ENCODE results near the gene TUBGCP6.

Gene TUBGCP6

GRCh38 chr22:50198624-50199017 is 46.2 kb downstream of the TUBGCP6 start:
- FAIRE-seq = no peak
- DNase-seq (ENCODE audit: insufficient read length, low spot score) = no peak

GRCh38 chr22:50197856-50198623 is 46.8 kb downstream of the TUBGCP6 start:
- FAIRE-seq = no peak

DNA sequence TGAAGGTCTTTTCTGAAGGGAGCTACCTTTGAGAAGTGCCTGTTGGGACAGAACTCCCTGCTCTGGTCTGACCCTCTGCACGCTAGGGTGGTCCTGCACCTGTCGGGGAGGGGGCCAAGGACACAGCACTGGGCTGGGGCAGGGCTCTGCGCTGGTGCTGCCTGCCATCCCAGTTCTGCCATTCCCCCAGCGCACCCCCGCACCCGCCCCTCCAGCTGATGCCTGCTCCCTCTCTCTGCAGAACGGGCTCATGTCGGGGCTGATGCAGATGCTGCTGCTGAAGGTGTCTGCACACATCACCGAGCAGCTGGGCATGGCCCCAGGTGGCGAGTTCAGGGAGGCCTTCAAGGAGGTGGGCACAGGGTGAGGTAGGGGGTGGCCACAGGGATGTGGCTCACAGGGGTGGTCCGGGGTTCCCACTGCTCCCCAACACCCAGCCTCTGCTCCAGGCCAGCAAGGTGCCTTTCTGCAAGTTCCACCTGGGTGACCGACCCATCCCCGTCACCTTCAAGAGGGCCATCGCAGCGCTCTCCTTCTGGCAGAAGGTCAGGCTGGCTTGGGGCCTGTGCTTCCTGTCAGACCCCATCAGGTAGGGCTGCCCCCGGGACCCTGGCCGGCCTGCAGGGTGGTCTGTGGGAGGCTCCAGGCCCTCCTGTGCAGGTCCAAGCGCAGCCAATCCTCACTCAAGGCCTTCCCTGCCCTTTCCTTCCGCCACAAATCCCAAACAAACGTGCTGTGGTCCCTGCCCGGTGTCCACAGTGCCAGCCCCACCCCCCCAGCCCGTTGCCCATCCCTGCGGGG is 47.6 kb downstream of the TUBGCP6 start:
- no peak for FAIRE-seq
- DNase-seq (ENCODE audit: insufficient read length, low spot score) = no peak

More at GRCh38 chr22:50197856-50198623, 46.8 kb downstream of the TUBGCP6 start:
- DNase-seq (ENCODE audit: insufficient read length, low spot score) = no peak

DNA sequence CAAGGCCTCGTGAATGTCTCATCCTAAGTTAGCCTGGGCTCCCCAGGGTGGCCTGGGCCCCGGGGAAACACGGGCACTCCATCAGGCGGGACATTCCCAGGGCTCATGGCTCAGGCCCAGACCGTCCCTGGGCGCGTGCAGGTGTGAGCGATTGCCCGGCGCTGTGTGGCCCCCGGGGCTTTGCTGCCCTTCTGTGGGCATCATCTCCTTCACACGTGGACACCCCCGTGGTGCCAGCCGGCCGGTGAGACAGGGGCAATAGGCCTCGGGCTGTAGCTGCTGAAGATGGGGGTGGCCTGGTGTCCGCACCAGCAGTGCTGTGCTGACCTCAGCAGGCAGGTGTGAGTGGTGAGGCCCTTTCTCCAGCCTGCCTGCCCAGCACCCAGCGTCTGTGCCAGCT is 48.6 kb downstream of the TUBGCP6 start:
- DNase-seq (ENCODE audit: insufficient read length, low spot score) (no peak), FAIRE-seq (no peak)

GRCh38 chr22:50194037-50194805 is 50.6 kb downstream of the TUBGCP6 start:
- no peak for DNase-seq (ENCODE audit: insufficient read length, low spot score)
- no peak for FAIRE-seq

- FAIRE-seq (no peak), DNase-seq (ENCODE audit: insufficient read length, low spot score) (no peak)
Measured at GRCh38 chr22:50193621-50194020, 51.2 kb downstream of the TUBGCP6 start.

DNA sequence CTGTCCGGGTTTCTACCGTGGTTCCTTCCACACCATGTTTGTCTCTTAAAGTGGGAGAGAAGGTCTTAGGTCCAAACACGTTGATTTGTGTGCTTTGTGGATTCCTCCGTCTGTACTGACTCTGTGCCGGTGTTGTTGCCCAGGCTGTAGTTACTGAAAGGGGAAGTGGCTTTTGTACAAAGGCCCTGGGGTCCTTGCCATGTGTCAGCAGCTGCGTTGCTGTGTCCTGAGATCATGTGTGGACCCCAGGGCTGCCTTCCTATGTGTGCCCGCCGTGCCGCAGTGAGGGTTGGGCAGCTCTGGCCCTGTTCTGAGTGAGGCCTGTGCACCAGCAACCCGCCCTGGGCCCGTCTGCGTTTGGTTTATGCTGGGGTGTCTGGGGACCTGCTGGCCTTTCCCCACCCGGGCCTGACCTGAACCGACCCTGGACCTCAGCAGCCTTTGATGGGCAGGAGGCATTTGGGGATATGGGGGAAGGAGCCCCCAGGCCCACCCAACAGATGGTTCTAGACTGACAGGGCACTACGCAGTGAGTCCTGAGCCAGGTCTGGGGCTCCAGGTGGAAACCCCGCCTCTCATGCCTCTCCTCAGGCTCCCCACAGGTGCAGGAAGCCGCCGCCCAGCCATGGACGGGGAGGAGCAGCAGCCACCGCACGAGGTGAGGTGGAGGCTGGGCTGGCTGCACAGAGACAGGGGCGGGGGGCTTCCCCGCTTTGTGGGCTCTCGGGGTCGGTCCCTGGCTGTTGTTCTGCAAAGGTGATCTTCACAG is 52.2 kb downstream of the TUBGCP6 start:
- no peak for DNase-seq (ENCODE audit: insufficient read length, low spot score)
- no peak for FAIRE-seq

DNA sequence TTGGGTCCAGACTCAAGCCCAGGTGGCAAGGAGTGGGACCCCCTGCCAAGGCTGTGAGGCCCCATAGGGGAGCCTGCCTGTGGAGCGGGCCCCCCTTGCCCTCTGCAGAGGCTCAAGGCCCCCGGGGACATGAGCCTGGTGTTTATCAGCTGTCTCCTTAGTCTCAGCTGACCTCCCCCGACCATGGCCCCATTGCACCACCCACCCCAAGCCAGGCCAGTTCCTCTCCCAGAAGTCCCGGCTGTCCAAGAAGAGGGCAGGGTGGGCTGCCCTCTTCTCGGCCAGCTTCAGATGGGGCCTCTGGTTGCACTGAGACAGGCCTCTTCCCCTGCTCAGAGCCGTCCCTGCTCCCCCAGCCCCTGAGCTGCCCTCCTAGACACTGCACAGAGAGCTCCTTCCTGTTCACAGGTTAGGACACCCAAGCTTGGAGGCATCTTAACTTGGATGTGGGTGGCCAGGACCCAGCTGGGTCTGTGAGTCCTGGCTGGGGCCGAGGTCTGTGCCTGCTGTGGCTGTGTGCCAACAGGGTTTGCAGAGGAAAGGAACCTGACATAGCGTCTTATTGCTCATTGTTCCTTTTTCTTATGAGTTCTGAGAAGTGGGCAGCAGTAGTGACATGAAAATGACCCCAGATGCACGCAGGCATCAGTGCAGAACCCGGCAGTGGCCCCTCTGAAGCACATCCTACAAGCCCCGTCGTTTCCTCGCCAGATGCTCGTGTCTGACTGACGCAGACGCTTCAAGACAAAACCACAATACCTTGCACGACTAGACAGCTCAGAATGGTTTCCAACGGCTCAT is 53.7 kb downstream of the TUBGCP6 start:
- no peak for FAIRE-seq
- DNase-seq (ENCODE audit: insufficient read length, low spot score) = no peak

DNA sequence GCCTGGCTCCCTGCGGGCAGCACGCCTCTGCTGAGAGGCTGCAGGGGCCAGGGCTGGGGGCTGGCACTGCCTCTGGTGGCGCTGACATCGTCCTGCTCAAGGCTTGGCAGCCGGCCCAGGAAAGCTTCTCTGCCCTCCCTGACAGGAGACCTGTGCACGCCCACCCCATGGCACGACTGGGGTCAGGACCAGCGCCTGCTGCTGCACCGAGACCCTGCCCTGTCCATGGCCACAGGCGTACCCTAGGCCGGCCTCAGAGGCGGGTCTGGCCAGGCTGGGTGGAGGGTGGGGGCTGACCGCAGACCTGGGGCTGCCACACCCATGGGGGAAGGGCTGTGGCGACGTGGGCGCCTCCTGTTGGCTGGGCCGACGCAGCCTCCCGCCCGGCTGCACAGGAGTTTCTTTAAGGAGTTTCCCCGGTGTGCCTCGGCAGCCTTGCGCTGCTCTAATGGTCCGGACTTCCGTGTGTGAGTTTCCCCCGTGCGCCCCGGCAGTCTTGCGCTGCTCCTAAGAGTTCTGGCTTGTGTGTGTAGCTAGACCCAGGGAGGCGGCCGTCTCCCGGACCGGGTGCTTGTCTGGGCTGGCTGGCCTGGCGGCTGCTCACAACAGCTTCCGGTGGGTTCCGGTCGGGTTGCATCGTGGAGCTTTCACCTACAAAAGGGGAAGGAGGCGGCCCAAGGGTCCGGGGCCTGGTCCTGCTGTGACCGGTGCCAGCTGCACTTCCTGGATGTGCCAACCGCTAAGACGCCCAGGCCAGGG is 54.5 kb downstream of the TUBGCP6 start:
- no peak for FAIRE-seq
- DNase-seq (ENCODE audit: insufficient read length, low spot score) = no peak

DNA sequence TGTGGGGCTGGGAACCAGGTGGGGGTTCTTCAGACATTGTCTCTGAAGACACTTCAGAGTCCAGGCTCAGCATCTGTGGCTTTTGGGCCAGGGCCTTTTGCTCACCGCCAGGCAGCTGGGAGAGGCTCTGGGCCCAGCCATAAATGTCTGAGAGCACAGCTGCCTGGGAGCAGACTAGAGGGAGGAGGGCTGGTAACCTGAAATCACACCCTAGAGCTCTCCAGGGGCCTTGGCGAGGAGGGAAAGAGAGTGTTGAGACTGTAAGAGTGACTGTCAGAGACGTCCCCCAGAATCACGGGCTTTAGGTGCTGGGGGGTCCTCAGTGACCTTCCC is 55.0 kb downstream of the TUBGCP6 start:
- no peak for FAIRE-seq
- no peak for DNase-seq (ENCODE audit: insufficient read length, low spot score)

DNA sequence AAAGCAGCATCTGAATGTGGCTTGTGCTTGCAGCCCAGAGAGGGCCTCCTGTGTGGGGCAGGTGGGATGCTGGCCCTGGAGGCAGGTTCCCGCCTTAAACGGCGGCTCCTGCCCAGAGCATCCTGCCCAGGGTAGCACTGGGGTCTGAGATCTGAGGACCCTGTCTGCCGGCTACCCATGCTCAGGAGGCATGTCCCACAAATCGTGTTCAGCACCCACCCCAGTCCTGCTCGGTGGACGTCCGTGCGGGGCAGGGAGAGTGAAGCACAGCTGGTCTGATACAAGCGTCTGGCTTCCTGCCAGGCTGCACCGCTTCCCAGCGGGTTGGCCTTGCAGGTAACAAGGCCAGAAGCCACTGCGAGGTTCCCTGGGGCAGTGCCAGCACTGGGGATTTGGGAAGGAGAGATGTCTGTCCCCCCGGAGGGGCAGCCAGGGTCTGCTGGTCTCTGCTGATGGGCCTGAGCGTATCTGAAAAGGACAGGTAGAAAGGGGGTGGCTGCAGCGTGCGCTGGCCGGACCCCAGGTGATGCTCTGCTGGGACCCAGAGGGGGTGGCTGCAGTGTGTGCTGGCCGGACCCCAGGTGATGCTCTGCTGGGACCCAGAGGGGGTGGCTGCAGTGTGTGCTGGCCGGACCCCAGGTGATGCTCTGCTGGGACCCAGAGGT is 55.5 kb downstream of the TUBGCP6 start:
- DNase-seq (ENCODE audit: insufficient read length, low spot score) (no peak), FAIRE-seq (no peak)

GRCh38 chr22:50188356-50188755 is 56.5 kb downstream of the TUBGCP6 start:
- no peak for DNase-seq (ENCODE audit: insufficient read length, low spot score)
- no peak for FAIRE-seq

DNA sequence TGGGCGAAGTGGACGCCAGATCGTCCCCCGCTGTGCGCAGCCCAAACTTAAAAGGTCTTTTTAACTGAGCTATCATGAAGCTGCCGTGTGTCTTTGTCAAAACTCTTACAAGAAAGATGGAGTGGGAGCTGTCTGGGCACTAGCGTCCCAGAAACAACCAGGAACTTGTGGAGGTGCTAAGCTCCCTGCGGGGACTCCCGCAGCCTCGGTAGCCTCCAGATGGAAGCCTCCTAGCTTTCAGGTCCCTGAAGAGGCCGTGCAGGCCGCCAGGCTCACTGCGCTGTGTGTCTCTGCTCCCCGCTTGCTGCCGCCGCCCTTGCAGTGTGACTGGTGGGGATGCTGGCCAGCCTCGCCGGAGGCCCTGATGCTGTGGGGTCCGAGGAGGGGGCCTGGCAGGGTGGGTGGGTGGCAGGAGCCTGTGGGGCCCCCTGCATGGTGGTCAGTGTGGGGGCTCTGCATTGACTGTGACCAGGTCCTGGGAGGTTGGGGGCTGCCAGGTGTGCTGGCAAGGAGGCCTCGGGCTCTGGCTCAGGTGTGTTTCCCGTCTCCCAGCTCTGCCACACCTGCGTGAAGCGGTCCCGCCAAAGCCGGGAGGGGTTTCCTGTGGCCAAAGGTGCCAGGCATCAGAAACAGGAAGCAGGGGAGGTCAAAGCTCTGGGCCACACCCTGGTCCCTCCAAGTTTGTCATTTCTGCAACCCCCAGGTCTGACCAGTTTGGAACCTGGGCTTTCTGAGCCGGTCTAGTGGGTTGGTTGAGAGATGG is 57.9 kb downstream of the TUBGCP6 start:
- FAIRE-seq = no peak
- no peak for DNase-seq (ENCODE audit: insufficient read length, low spot score)

- DNase-seq (ENCODE audit: insufficient read length, low spot score) (no peak), FAIRE-seq (no peak)
Measured at GRCh38 chr22:50186181-50186714, 58.6 kb downstream of the TUBGCP6 start.

DNA sequence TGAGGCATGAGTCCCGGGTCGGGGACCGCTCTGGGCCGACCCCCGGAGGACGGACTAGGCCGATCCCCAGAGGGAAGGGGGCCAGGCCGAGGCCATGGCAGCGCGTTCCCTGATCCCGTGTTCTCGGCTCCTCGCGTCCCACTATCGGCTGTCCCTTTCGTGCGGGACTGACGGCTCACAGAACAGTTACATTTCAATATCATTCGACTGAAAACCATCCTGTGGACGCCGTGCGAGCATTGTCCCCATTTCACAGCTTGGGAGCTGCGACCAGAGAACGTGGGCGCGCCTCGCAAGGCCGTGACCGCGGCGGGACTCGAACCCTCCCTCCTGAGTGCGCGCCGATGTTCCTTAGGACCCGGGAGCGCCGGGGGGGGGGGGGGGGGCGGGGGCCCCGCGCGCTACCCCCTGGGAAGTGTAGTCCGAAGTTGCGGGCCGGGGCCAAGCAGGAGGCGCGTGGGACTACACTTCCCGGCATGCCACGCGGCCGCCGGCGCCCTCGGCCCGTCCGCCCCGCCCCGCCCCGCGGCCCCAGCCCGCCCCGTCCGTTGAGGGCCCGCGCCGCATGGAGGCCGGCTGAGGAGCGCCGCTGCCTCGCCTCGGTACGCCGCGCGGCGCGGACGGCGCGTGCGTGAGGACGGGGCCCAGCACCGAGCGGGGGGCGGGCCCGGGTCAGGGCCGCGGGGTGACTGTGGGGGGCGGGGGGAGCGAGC is 59.3 kb downstream of the TUBGCP6 start, which contains the start of gene TRABD:
Gene TRABD, plus strand, starts transcription at position 539 of the 713 bp plus-strand sequence. CDS start 7,148 bp downstream, outside the sequence.
- FAIRE-seq = peak; percentile 26
- DNase-seq (ENCODE audit: insufficient read length, low spot score) = peak; percentile 80

DNA sequence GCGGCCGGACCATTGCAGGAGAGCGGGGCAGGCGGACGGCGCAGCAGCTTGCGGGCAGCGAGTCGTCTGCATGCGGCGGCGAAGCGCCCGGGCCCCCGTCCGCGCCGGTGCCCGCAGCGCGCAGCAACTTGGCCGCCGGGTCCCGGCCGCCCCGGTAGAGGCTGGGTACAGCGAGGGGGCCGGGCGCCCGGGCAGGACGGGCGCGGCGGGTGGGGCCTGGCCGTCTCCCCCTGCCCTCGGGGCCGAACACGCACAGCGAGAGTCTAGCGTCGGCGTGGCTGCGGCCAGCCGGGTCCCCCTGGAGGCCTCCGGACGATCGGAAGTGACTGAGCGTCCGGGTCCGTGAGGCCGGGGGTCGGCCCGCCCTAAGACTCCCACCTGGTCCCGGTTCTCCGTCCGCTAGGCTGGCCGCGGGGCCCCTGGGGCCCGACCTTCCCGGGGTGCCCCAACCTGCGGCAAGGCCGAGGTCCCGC is 59.9 kb downstream of the TUBGCP6 start:
- no peak for FAIRE-seq
- DNase-seq (ENCODE audit: insufficient read length, low spot score) = no peak

Data from HTR-8/SVneo (cell line).